ENCODE measurements around the gene REEP6. TPM values are rescaled to one million over a fixed set of nuclear protein-coding genes. Genes with fewer than 3 reads are reported as not detected.

Gene REEP6
- total RNA-seq, 1 donor from 2014 or later = 1.2 TPM

DNA sequence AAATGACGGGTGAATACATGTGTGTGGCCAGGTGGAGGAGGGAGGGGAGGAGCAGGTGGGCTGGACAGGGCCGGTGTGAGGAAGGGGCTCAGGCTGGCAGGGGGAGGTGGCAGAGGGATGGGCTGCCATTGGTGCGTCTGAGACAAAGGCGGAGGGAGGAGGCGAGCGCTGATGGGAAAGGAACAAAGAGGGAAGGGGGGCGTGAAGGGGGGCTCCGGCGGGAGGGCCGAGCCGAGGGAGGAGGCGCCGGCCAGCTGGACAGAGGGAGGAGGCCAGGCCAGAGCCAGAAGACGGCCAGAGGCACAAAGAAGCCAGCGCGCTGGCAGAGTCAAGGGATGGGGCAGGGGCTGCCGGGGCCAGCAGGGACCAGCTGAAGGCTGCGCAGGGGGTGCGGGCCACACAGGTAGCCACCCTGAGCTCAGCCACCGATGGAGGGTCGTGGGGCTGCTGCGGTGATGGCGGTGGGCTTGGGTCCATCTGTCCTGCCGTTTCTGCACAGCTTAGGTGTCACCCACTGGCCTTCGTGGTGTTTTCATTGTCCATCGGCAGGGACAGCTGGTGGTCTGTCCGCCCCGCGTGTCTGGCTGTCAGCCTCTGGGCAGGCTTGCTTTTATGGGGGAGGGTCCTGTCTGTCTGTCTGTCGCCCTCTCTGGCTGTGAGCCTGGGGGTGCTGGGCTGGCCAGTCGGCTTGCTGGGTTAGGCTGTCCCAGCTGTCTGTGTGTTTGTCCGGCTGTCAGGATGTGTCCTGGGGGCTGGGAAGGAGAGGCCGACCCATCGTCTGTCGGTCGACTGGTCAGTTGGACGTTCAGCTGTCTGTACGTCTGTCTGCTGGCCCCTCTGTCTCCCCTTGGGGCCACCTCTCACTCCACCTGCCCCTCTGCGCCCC, 38.8 kb upstream of the REEP6 start:
- Histone ChIP-seq H3K36me3 (no peaks in the 10 kb centered on the region), H3K9me3 (no peaks in the 10 kb centered on the region), H3K27ac (no peak overlapping the region), H3K4me3 (no peak overlapping the region), H3K27me3 (peaks cover 98% of the 10 kb centered on the region), H3K4me1 (peaks cover 7% of the 10 kb centered on the region)
- no peak for DNase-seq
- TF ChIP-seq, protein P1, sequence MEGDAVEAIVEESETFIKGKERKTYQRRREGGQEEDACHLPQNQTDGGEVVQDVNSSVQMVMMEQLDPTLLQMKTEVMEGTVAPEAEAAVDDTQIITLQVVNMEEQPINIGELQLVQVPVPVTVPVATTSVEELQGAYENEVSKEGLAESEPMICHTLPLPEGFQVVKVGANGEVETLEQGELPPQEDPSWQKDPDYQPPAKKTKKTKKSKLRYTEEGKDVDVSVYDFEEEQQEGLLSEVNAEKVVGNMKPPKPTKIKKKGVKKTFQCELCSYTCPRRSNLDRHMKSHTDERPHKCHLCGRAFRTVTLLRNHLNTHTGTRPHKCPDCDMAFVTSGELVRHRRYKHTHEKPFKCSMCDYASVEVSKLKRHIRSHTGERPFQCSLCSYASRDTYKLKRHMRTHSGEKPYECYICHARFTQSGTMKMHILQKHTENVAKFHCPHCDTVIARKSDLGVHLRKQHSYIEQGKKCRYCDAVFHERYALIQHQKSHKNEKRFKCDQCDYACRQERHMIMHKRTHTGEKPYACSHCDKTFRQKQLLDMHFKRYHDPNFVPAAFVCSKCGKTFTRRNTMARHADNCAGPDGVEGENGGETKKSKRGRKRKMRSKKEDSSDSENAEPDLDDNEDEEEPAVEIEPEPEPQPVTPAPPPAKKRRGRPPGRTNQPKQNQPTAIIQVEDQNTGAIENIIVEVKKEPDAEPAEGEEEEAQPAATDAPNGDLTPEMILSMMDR (IDR thresholded peaks at IDR 0.05) = no peak
- no peak for ATAC-seq
- intact Hi-C loops (cut with DNase I) = no loop called here

DNA sequence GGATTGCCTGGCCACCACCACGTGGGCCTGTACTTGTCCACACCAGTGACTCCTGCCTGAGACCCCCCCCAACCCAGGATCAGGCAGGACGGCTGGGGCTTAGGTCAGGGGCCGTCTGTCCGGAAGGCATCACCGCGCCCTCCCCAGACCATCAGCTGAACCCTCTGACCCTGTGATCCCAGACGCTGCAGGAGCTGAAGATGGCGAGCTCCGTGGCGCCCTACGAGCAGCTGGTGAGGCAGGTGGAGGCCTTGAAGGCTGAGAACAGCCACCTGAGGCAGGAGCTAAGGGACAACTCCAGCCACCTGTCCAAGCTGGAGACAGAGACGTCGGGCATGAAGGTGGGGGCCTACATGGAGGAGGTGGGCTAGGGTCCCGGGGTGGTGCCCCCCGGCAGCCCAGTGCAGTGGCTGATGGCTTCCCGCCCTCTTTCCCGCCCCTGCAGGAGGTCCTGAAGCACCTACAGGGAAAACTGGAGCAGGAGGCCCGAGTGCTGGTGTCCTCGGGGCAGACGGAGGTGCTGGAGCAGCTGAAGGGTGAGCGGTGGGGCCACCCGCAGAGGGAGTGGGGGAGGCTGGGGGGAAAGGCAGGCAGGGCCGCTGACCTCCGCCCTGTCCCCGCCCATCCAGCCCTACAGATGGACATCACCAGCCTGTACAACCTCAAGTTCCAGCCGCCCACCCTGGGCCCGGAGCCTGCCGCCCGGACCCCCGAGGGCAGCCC, 38.0 kb upstream of the REEP6 start:
- H3K9me3 ChIP-seq = no peaks in the 10 kb centered on the region
- DNase-seq (no peak), ATAC-seq (no peak)
- TF ChIP-seq, protein P1 (IDR thresholded peaks at IDR 0.05) = no peak
- peaks cover 98% of the 10 kb centered on the region for H3K27me3 ChIP-seq
- no peak overlapping the region for H3K4me3 ChIP-seq
- H3K4me1 ChIP-seq = peaks cover 7% of the 10 kb centered on the region
- H3K27ac ChIP-seq = no peak overlapping the region
- intact Hi-C loops (cut with DNase I) = no loop called here
- no peaks in the 10 kb centered on the region for H3K36me3 ChIP-seq

DNA sequence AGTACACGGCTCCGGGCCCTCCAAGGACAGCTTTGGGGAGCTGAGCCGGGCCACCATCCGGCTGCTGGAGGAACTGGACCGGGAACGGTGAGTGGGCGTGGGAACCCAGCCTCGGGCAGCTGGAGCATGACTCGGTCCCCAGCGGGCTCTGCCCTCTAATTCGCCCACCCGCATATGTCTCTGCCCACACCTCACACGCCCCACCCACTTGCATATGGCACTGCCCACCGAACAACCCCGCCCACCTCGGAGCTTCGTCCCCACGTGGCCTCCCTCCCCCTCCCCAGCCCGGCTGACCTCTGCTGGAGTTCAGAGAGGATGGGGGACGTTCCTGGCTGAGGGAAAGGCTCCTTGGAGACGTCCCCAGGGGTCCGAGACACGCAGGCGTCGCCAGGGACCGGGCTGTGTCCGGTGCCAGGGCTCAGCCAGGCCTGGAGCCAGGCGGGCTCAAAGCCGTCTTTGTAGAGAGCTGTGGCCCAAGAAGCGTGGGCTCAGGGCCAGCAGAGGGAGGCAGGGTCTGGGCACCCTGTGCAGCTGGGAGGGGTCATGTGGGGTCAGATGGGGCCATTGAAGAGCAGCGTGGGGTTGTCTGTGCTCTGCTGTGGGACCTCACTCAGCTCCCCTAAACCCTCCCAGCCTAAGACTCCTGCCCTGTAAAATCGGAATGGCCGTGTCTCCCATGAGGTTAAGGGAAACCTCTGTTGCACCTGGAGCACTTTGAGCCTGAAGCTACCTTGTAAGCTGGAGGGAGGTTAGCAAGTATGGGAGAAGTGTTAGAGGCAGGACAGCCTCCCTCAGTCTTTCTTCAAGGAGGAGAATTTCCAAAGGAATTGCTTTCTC, 37.2 kb upstream of the REEP6 start:
- H3K36me3 ChIP-seq = no peaks in the 10 kb centered on the region
- H3K4me1 ChIP-seq = peaks cover 7% of the 10 kb centered on the region
- no peak overlapping the region for H3K27ac ChIP-seq
- no peak overlapping the region for H3K4me3 ChIP-seq
- TF ChIP-seq, protein P1 (IDR thresholded peaks at IDR 0.05) = no peak
- ATAC-seq (no peak), DNase-seq (no peak)
- intact Hi-C loops (cut with DNase I) = no loop called here
- H3K27me3 ChIP-seq = peaks cover 95% of the 10 kb centered on the region
- no peaks in the 10 kb centered on the region for H3K9me3 ChIP-seq

DNA sequence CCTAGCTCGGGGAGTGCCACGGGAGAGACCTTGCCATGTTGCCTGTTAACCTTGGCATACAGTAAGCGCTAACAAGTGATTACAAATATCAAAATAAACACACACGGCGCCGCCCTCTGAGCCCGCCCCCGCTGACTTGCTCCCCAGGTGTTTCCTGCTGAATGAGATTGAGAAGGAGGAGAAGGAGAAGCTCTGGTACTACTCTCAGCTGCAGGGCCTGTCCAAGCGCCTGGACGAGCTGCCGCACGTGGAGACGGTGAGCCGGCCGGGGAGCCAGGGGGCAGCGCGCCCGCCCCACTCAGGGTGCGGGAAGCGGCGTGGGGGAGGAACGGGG, 36.0 kb upstream of the REEP6 start:
- Histone ChIP-seq H3K27ac (no peak overlapping the region), H3K9me3 (no peaks in the 10 kb centered on the region), H3K36me3 (no peaks in the 10 kb centered on the region), H3K4me1 (peaks cover 7% of the 10 kb centered on the region), H3K4me3 (no peak overlapping the region), H3K27me3 (peaks cover 83% of the 10 kb centered on the region)
- intact Hi-C loops (cut with DNase I) = no loop called here
- TF ChIP-seq, protein P1 (IDR thresholded peaks at IDR 0.05) = no peak
- ATAC-seq (no peak), DNase-seq (no peak)

DNA sequence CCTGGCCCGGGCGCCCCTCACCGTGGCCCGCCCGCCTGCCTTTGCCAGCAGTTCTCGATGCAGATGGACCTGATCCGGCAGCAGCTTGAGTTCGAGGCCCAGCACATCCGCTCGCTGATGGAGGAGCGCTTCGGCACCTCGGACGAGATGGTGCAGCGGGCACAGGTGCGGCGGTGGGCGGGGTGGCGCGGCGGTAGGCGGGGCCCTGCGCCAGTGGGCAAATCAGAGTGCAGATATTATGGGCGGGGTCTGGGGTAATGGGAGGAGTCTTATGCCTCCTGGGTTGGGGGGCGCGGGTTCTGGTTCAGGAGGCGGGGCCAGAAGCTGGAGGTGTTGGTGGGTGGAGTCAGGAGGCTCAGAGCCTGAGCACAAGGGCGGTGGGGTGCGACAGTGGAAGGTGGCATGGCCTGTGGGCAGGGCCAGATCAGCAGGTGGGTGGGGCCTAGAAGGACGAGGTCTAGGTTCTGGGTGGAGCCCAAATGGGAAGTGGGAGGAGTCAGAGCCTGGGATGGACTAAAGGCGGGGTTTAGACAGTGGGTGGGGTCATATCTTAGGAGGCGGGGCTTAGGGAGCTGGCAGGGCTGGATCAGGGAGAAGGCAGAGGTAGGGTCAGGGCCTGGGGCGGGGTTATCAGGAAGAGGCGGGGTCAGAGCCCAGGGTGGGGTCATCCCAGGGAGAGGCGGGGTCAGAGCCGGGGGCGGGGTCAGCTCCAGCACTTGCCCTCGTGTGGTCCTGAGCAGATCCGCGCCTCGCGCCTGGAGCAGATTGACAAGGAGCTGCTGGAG, 35.5 kb upstream of the REEP6 start:
- ATAC-seq (peak; percentile 65), DNase-seq (no peak)
- Histone ChIP-seq H3K9me3 (no peaks in the 10 kb centered on the region), H3K4me3 (no peak overlapping the region), H3K4me1 (peaks cover 7% of the 10 kb centered on the region), H3K36me3 (no peaks in the 10 kb centered on the region), H3K27ac (no peak overlapping the region), H3K27me3 (peaks cover 78% of the 10 kb centered on the region)
- intact Hi-C loops (cut with DNase I) = no loop called here
- TF ChIP-seq, protein P1 (IDR thresholded peaks at IDR 0.05) = no peak
